GM21367 (cell line): ENCODE measurements around the gene NUFIP1.
"Not testable (repeated sequence)": the region's sequence is repeated elsewhere in the genome, so short reads cannot be mapped to it uniquely, and the experiment has no call there.

Source experiments
- ATAC-seq: cut with Tn5 transposase; IDR thresholded peaks from one replicate; pipeline ENCODE4 v1.9.1; 2021; ENCODE audit not compliant: unreplicated experiment

The NUFIP1 gene

GRCh38 chr13:44920013-44920412 lies 69.3 kb downstream of the NUFIP1 start:
- no peak for ATAC-seq

GRCh38 chr13:44919104-44919804 lies 70.0 kb downstream of the NUFIP1 start:
- ATAC-seq, result no peak

- peak; percentile 89 for ATAC-seq
Measured at GRCh38 chr13:44918326-44919103, 70.8 kb downstream of the NUFIP1 start.

DNA sequence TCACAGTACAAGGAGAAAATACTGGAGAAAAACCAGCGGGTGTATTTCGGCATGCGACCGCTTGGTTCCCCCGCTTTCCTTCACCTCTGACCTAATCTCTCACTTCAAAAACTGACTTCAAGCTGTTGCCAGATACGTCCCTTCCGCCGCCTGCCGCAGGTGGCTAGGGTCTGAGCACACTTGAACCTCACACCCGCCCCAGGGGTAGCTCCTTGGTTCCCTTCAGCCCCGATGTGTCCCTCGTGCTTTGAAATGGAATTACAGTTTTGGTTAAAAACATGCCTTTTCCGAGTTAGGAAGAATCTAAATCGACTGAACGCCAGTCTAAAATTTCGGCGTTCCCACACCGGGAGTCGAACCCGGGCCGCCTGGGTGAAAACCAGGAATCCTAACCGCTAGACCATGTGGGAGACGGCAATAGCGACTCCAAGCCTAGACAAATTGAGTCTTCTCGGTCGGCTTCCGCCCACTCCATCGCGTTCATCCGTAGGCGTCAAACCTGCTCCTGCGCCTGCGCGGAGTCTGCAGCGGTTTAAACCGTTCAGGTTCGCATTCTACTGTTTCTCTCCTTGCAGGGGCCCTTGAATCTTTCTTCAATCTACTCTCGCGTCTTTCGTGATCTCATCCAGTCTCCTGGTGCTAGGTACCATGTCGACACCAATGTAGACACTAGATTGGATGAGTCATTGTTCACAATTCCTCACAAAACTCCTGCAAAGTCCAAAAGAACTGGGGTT lies 71.5 kb downstream of the NUFIP1 start:
- ATAC-seq, result peak; percentile 68

GRCh38 chr13:44912278-44913016 lies 76.8 kb downstream of the NUFIP1 start:
- ATAC-seq, result no peak

DNA sequence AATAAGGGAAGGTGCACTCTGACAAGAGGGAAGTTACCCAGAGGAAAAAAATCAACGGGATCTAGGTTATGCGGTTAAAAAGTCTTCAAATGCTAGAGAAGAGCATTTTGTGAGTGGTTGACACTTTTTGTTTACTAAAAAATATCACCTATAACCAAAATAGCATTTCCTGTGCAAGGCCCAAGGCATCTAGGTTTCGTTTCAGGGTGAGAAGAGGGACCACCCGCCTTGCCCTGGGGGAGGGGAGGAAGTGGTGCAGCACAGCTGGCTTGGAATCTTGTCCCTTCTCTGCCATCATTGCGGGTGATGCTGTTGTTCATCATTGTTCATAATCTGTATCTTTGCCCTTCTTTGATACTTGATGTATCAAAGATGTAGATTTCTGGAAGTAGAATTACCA lies 80.6 kb downstream of the NUFIP1 start:
- no peak for ATAC-seq

DNA sequence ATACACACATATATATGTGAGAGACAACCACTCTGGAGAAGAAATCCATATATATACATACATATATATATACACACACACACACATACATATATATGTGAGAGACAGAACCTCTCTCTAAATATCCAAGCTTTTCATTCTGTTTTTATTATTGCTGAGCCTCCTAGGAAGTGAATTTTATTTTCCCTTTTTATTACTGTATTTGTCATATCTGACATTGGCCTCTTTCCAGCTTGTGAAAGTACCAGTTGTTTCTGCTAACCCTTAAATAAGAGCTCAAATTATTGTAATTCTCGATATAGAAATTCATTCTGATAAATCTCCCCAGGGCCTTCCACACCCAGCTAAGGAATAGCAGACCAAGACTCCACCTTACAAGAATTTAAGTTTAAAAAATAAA lies 81.0 kb downstream of the NUFIP1 start:
- no peak for ATAC-seq

- ATAC-seq, result no peak
Measured at GRCh38 chr13:44906713-44907112, 82.6 kb downstream of the NUFIP1 start.

- no peak for ATAC-seq
Measured at GRCh38 chr13:44906230-44906629, 83.0 kb downstream of the NUFIP1 start.

DNA sequence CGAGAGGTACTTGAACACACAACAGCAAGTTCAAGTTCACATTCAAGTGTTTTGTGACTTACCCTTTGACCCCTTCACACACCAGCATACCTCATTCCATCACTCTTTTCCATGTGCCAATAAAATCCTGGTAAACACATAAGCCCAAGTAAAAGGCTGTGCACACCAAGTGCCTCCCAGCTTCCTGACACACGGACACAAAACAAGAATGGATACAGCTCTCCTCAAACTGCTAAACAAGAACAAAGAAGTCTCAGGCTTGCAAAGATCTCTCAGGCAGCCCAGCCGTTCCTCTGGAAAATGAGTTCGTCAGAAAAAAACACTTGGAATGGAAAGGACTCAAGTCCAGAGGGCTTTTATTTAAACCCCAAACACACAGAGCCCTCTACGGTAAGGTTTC lies 83.7 kb downstream of the NUFIP1 start:
- ATAC-seq, result no peak

GRCh38 chr13:44904967-44905366 lies 84.3 kb downstream of the NUFIP1 start:
- ATAC-seq, result no peak

DNA sequence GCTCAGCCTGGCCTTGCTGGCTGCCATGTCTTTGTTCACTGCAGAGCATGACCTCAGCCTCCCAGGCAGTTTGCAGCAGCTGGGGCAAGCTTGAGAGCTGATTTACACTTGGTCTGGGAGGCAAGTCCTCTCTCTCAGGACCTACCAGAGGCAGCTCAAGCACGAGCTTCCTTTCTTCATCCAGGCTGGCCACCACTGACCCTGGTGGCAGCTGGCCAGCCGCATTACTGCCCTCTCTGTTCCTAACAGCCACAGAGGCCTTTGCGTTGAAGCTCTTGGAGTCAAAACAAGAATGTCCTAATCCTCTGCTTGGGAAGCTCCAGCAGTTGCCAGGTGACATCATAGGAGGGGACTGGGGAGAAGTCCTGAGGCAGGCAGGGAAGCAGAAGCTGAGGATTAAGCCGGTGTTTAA lies 85.7 kb downstream of the NUFIP1 start:
- ATAC-seq, result no peak

DNA sequence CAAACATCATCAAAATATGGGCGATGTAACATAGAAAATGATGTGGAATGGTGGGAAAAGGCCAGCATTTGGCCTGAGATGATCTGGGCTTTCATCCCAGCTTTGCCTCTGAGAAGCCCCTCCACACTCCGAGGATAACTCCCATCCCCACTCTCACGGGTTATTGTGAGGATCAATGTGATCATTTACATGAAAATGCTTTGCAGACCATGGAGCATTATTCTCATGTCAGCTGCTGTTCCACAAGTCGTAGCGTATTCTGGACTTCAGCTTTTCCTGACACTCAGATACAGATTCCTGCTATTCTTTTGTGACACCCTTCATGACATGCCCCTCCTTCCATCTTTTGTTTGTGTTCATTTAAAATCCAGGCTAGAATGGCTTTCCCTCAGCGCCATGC lies 86.5 kb downstream of the NUFIP1 start:
- ATAC-seq, result no peak

GRCh38 chr13:44899967-44900366 lies 89.3 kb downstream of the NUFIP1 start:
- ATAC-seq, result no peak

DNA sequence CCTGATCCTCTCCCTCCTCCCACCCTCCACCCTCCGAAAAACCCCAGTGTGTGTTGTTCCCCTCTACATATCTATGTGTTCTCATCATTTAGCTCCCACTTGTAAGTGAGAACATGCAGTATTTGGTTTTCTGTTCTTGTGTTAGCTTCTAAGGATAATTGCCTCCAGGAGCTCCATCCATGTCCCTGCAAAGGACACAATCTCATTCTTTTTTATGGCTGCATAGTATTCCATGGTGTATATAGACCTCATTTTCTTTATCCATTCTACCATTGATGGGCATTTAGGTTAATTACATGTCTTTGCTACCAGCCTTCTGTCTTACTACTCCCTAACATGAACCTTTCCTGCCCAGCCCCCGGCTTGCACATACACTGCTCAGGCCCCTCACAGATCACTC lies 91.0 kb downstream of the NUFIP1 start:
- ATAC-seq, result not testable (repeated sequence)

DNA sequence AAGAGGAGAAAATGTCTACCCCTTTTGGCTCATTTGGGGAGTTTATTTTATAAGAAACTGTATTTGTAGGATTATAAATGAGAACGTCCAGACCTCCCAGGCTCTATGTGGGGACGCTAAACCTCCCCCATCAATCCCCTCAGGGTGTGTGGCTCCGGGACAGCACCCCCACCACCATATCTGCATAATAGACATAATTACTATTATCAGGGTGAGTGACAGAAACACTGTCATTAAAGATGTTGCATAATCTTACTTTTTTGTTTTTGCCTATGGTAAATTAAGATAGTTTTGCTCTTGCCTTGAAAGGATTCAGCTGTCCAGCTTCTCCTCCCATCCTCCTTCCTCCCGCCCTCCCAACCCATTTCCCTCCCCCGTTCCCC lies 93.3 kb downstream of the NUFIP1 start:
- no peak for ATAC-seq

DNA sequence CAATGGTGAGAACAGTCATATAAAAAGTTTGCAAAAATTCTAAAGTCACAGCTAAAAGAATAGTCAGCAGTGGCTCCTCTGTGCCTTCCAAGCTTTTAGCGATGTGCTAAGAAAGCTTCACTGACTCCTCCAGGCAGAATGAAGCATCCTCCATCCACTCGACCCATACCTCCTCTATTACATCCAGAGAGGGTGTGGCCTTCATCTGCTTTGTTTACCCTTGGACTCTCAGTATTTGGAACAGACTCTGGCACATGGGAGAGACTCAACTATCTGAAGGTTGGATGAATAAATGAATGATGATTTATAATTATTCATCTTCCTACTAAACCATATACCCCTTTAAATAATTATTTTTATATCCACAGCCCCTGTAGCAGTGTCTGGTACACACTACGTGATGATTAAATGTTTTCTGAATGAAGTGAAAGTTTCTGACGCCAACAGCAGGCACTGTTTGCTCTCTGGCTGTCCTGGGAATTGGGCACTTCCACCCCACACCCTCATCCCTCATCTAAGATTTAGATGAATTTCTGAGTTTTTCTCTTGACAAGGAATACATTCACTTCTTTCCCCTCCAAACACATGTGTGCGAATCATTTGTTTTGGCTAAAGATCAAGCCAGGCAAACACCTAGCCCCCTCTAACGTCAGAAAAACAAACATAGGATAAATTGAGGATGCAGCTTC lies 93.9 kb downstream of the NUFIP1 start:
- no peak for ATAC-seq

DNA sequence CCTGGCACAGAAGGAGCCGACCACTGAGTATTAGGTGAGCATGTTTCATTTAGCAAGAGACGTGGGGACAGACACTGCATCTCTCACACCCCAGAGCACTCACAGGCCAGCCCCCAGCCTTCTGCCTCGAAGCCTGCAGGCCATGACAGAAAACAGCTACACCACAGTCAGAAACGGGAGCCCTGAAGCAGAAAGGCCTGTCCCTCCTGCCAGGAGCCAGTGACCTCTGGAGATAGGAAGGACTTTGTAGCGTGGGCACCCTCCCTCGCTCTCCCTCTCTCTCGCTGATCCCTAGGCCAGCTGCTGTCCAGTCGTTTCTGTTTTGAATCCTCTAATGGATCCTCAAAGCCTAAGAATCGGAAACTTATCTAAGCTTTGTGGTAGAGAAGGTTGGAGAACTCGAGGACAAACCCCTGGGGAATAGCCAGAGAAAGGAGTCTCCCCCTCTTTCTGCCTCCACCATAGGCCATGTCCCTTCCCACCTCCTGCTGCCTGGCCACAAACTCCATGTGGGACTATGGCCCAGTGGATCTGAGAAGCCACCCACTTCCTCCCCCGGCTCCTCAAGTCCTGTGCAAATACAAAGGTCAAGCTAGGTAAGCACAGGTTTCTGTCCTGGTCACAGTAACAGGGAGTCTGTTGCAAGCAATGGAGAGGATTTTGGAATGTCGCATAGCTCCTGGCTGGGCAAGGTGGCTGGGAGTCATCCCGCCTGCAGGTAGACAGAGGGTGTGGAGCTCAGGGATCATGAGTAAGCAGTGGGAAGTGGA lies 95.1 kb downstream of the NUFIP1 start:
- no peak for ATAC-seq
